GM21367 (cell line): Measurements from ENCODE around the gene MACROH2A1.

Experiments
- ATAC-seq: cut with Tn5 transposase; IDR thresholded peaks from one replicate; pipeline ENCODE4 v1.9.1; 2021; ENCODE audit not compliant: unreplicated experiment

The MACROH2A1 gene

GRCh38 chr5:135398855-135399793 lies at the start of gene MACROH2A1:
MACROH2A1 (minus strand) TSS chr5:135399231; CDS start chr5:135389093, 10,138 bp downstream.
- ATAC-seq: peak; percentile 76

DNA sequence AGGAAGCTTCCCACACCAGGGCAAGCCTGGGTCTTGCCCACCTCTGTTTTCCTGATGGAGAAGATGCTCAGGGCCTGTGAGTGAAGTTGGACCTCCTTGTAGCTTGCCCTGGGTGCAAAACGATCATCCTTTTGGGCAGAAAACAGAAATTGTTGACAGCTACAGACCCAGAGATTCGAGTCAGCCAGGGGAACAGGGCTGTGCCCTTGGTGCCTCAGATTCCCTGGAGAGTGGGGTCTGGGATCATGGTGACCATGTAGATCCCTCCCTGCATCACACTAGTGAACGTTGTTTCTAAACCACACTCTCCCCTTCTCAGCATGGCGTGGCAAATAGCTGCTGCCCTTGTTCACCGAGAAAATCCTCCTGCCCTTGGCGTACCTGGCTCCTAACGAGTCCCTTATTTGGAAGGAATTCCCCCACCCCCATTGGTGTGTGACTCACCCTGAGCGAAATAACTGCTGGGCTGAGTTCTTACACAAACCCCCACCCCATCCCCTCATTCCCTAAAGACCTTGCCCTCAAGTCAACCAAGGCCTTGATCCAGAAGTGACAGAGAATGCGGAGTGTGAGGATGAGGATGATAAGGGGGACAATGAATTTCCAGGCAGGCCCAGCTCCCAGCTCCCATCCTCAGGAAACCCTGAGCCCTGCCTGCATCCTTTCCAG lies 49.2 kb upstream of the MACROH2A1 start:
- no peak for ATAC-seq

DNA sequence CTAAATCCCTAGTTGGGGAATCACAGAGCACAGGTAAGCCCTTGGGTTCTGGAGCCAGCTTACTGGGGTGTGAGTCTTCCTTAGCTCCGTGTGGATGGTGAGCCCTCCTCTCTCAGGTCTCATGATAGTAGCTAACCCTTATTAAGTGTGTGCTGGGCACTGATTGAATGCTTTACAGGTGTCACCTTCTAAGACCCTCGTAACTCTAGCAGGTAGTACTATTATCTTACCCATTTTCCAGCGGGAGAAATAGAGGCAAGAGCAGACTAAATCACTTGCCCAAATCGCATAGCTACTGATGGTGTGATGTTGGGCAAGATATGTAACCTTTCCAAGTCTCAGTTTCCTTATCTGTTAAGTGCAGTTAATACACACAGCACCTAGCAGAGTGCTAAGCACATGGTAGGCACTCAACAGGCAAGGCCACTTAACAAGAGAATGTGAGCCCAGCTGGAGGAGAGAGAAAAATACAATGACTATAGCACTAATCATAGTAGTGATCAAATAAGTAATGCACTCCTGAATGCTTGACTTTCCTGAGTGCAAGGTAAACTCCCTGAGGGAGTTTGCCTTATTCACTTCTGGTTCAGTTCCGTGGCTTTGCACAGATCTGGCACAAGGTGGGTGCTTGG lies 48.4 kb upstream of the MACROH2A1 start, which contains the start of gene DCANP1:
TSS of gene DCANP1 (minus strand) at position 51 of the 632 bp plus-strand sequence. CDS start 240 bp downstream, outside the sequence.
- ATAC-seq: no peak

GRCh38 chr5:135446615-135447014 lies 47.6 kb upstream of the MACROH2A1 start:
- ATAC-seq: no peak

- no peak for ATAC-seq
Measured at GRCh38 chr5:135446206-135446605, 47.2 kb upstream of the MACROH2A1 start.

DNA sequence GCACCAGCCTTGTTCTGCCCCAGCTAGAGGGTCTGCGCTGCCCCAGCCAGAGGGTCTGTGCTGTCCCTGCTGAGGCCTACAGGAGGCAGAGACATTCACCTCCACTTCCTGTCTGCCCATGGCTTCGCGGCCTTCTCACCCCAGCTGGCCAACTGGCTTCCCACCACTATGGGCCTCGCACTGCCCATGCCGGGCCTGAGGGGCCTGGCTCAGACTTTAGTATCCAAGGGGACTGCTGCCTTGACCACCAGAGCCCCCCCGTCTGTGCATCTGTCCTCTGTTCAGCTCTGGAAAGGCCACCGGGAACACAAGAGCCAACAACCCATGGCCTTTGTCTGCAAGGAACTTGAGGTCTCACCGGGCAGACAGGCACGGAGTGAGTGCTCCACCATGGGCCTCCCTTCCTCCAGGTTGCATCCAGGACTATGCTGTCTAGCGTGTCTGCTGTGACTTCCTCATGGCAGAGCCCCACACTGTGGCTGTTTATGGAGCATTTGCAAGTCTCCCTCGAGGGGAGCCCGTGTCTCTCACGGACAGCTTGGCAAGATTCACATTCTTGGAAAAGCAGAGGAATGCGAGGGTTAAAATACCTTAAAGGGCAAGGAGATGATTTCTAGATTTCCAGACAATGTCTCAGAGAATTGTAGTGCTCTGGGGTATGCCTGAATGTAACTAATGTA lies 46.4 kb upstream of the MACROH2A1 start:
- ATAC-seq: no peak

DNA sequence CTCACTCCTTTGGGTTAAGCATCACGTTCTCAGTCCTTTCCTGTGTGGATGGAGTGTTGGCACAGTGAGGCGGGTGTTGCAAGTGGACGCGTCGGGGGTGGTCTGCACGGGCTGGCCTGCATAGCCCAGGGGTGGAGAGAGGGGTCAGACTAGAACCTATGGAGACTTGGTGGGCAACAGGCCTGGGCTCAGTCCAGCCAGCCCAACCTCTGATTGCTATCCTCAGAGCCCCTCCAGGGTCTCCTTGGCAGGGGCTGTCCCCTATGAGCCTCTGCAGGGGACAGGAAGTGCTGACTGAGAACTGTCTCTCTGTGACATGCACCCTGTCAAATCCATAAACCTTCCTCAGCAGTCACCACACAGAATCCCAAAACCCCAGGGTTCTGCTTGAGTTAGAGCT lies 45.9 kb upstream of the MACROH2A1 start:
- no peak for ATAC-seq

DNA sequence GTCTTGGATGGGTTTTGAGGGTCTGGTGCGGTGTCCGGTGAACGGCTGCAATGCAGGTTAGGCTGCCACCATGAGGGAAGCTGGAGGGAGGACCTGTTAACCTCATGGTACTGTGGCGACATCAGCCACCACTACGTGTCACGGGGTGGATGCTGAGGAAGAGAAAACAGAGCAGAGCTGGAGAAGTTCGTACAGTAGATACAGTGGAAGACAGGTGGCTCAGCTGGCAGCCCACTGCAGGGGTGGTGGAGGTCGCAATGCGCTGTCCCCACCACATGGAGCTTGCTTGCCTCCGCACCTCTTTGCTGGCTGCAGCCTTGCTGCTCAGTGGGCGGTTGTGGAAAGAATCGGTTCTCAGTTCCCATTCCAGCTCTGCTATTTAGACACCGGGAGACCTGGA lies 45.3 kb upstream of the MACROH2A1 start:
- no peak for ATAC-seq

- ATAC-seq: no peak
Measured at GRCh38 chr5:135443161-135443960, 44.3 kb upstream of the MACROH2A1 start.

GRCh38 chr5:135442431-135443160 lies 43.6 kb upstream of the MACROH2A1 start:
- ATAC-seq: no peak

DNA sequence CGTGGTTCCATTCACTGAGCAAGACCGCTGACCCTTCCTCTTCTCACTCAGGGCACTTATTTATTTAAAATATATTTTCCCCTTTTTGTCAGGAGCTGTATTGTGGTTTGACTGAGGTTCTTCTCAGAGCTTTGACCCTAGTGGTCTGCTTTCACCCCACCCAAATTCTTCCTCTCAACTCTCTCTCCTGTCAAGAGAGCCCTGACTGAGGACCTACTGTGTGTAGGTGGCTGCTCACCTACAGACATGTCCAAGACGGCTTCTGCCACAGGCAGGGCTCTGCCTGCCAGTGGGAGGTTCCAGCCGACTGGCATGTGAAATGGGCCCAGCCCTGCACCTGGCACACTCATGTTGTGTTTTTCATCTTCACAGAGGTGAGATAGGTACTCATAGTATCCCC lies 42.9 kb upstream of the MACROH2A1 start:
- ATAC-seq: no peak

DNA sequence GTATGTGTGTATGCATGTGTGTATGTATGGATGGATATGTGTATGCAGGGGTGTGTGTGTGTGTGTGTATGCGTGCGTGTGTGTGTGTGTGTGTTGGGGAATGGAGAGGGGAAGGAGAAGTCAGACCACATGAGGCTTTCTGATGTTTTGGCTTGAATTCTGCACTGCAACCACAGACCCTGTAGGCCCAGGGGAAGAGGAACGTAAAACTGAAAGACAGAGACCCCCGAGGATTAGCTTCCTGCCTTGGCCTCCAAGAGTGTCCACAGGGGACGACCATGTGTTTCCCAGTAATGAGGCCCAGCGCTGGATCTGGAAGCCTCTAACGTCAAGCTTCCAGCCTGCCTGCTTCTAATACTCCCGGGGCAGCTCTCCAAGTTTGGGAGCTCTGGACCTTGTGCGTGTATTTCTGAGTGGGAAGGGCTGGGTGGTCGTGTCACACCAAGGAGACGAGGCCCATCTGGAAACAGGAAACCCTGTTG lies 42.4 kb upstream of the MACROH2A1 start:
- no peak for ATAC-seq

DNA sequence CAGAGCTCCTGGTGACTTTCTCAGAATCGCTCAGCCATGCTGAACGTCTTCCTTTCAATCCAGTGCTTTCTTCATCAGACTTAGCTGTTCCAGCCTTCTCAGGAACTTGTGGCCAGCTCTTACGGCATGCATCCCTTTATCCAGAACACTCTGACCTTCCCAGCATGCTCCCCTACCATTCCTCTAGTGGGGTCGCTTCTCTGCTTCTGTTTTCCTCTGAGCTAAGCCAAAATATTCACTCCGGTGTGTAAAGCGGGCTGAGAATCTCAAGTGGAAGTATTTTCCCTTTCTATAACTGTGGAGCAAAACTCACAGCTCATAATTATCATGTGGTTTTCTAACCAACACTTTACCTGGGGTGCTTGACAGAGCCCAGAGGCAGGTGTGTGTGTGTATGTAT lies 41.9 kb upstream of the MACROH2A1 start:
- no peak for ATAC-seq

GRCh38 chr5:135439231-135440205 lies 40.5 kb upstream of the MACROH2A1 start:
- ATAC-seq: no peak

DNA sequence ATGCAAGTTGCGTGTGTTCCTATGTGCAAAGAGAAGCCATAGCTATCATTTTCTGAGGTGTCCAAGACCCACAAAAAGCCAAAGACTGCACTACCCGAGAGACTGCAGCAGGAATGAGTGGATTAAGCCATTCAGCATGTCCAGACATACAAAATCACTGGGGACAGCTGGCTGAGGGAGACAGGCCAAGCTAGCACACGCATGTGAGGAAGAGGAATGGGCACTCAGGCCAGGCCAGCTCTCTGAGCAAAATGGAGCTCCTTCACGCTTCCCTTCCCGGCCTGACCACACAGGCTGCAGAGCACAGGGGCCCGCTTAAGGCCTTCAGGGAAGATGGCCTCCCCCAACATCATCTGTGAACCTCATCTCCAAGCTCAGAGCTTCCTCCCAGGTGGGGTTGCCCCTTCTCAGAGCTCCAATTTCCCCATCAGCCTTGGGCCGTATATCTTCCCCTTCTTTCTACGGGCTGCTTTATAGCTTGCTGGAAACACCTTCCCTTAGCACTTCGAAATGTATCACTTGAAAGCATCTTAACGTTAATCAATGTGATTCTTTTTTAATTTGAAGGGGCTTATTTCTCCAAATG lies 39.7 kb upstream of the MACROH2A1 start:
- ATAC-seq: no peak

- ATAC-seq: no peak
Measured at GRCh38 chr5:135437796-135438560, 38.9 kb upstream of the MACROH2A1 start.

GRCh38 chr5:135437422-135437795 lies 38.4 kb upstream of the MACROH2A1 start:
- no peak for ATAC-seq
